ENCODE results near the gene MYH10.

Gene MYH10

GRCh38 chr17:8489841-8490240, 140.7 kb downstream of the MYH10 start:
- no peak overlapping the region for H3K27ac ChIP-seq (ENCODE audit: low read length)
- peaks cover 26 to 53% of the 10 kb centered on the region in 2 donors for H3K36me3 ChIP-seq (ENCODE audit: control insufficient read depth in 1 of 2, insufficient read depth in 2 of 2, low read length in 2 of 2)

DNA sequence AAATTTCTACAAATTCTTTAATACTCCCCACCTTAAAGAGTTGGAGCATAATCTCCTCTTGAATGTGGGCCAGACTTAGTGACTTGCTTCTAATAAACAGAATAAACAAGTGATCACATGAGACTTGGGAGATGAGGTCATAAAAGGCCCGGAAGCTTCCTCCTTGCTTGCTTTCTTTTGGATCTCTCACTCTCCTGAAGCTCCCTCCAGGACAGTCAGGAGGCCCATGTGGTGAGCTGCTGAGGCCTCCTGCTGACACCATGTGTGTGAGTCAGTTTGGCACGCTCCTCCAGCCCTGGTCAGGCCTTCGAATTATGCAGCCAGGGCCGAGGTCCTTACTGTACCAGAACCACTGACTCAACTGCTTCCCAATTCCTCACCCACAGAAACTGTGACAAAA, 141.6 kb downstream of the MYH10 start:
- Histone ChIP-seq H3K4me1 (ENCODE audit: control insufficient read depth in 1 of 2, insufficient read depth in 2 of 2, low read length in 2 of 2) (no peaks in the 10 kb centered on the region), H3K36me3 (ENCODE audit: control insufficient read depth in 1 of 2, insufficient read depth in 2 of 2, low read length in 2 of 2) (peaks cover 26 to 49% of the 10 kb centered on the region in 2 donors), H3K9me3 (ENCODE audit: control insufficient read depth in 1 of 2, low read length in 2 of 2) (peaks cover 0 to 4% of the 10 kb centered on the region in 2 donors), H3K27me3 (ENCODE audit: low read depth, low read length) (no peaks in the 10 kb centered on the region), H3K4me3 (ENCODE audit: low read depth in 1 of 2, low read length in 2 of 2) (no peak overlapping the region), H3K27ac (ENCODE audit: low read length) (no peak overlapping the region)

More at GRCh38 chr17:8489841-8490240, 140.7 kb downstream of the MYH10 start:
- Histone ChIP-seq H3K9me3 (ENCODE audit: control insufficient read depth in 1 of 2, low read length in 2 of 2) (no peaks in the 10 kb centered on the region), H3K4me3 (ENCODE audit: low read depth in 1 of 2, low read length in 2 of 2) (no peak overlapping the region), H3K27me3 (ENCODE audit: low read depth, low read length) (no peaks in the 10 kb centered on the region), H3K4me1 (ENCODE audit: control insufficient read depth in 1 of 2, insufficient read depth in 2 of 2, low read length in 2 of 2) (no peaks in the 10 kb centered on the region)

- Histone ChIP-seq H3K4me1 (ENCODE audit: control insufficient read depth in 1 of 2, insufficient read depth in 2 of 2, low read length in 2 of 2) (no peaks in the 10 kb centered on the region), H3K27ac (ENCODE audit: low read length) (no peak overlapping the region), H3K36me3 (ENCODE audit: control insufficient read depth in 1 of 2, insufficient read depth in 2 of 2, low read length in 2 of 2) (peaks cover 26 to 49% of the 10 kb centered on the region in 2 donors), H3K4me3 (ENCODE audit: low read depth in 1 of 2, low read length in 2 of 2) (no peak overlapping the region), H3K27me3 (ENCODE audit: low read depth, low read length) (no peaks in the 10 kb centered on the region), H3K9me3 (ENCODE audit: control insufficient read depth in 1 of 2, low read length in 2 of 2) (peaks cover 0 to 4% of the 10 kb centered on the region in 2 donors)
These were observed 142.0 kb downstream of the MYH10 start for GRCh38 chr17:8488491-8488890.

DNA sequence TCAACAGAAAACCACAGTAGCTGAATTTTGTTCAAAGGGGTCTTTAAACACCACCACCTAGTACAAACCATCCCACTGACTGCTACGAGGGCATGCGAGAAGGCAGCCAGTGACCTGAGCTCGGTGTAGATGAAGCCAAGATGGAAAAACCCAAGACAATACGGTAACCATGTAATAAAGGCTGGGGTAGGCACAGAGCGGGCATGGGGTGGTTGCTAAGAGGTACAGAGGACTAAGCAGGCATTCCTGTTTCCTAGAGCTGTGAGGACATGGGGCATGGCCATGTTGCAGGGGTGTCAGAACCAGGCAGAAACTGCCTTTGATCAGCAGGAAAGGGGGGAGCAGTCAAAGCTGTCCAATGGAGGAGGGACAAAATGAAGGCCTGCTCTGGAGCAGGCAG, 142.8 kb downstream of the MYH10 start:
- H3K9me3 ChIP-seq (ENCODE audit: control insufficient read depth in 1 of 2, low read length in 2 of 2): peaks cover 0 to 4% of the 10 kb centered on the region in 2 donors
- no peak overlapping the region for H3K4me3 ChIP-seq (ENCODE audit: low read depth in 1 of 2, low read length in 2 of 2)
- peaks cover 27 to 47% of the 10 kb centered on the region in 2 donors for H3K36me3 ChIP-seq (ENCODE audit: control insufficient read depth in 1 of 2, insufficient read depth in 2 of 2, low read length in 2 of 2)
- no peak overlapping the region for H3K27ac ChIP-seq (ENCODE audit: low read length)
- no peaks in the 10 kb centered on the region for H3K27me3 ChIP-seq (ENCODE audit: low read depth, low read length)
- no peaks in the 10 kb centered on the region for H3K4me1 ChIP-seq (ENCODE audit: control insufficient read depth in 1 of 2, insufficient read depth in 2 of 2, low read length in 2 of 2)

DNA sequence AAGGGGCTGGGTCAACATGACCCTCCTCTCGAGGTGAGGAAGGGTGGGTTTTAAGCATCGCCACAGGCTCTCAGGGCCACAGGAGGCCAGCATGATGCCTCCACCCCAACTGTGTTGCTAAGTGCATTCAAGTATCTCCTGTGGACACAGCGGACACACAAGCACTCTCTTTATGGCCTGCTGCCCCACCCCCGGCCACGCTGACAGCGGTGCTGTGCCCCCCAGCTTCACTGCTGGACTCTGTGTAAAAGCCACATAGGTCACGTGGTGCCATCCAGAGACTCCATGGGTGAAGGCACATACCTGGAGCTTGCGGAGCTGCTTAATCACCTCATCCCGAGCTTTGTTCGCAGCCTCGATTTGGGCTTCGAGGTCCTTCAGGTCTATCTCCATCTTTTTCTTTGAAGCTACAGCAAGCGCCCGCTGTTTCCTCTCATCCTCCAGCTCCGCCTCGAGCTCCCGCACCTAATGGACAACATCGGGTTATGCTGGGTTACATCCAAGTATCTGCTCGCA, 143.3 kb downstream of the MYH10 start:
- Histone ChIP-seq H3K4me3 (ENCODE audit: low read depth in 1 of 2, low read length in 2 of 2) (no peak overlapping the region), H3K27ac (ENCODE audit: low read length) (no peak overlapping the region), H3K4me1 (ENCODE audit: control insufficient read depth in 1 of 2, insufficient read depth in 2 of 2, low read length in 2 of 2) (peaks cover 0 to 1% of the 10 kb centered on the region in 2 donors), H3K9me3 (ENCODE audit: control insufficient read depth in 1 of 2, low read length in 2 of 2) (peaks cover 0 to 4% of the 10 kb centered on the region in 2 donors), H3K27me3 (ENCODE audit: low read depth, low read length) (no peaks in the 10 kb centered on the region), H3K36me3 (ENCODE audit: control insufficient read depth in 1 of 2, insufficient read depth in 2 of 2, low read length in 2 of 2) (peaks cover 22 to 43% of the 10 kb centered on the region in 2 donors)

DNA sequence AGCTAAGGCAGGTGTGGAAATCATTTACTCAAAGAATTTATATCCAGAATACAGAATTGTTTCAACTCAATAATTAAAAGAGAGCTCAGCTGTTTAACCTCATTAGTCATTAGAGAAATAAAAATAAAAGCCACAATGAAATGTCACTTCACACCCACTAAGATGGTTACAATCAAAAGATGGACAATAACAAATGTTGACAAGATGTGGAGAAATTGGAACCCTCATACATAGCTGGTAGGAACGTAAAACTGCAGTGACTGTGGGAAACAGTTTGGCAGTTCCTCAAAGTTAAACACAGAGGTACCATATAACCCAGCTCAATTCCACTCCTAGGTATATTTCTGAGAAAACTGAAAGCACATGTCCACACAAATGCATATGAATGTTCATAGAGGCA, 145.0 kb downstream of the MYH10 start:
- H3K9me3 ChIP-seq (ENCODE audit: control insufficient read depth in 1 of 2, low read length in 2 of 2): peaks cover 0 to 4% of the 10 kb centered on the region in 2 donors
- H3K4me3 ChIP-seq (ENCODE audit: low read depth in 1 of 2, low read length in 2 of 2): no peak overlapping the region
- no peaks in the 10 kb centered on the region for H3K27me3 ChIP-seq (ENCODE audit: low read depth, low read length)
- H3K4me1 ChIP-seq (ENCODE audit: control insufficient read depth in 1 of 2, insufficient read depth in 2 of 2, low read length in 2 of 2): peaks cover 0 to 13% of the 10 kb centered on the region in 2 donors
- no peak overlapping the region for H3K27ac ChIP-seq (ENCODE audit: low read length)
- peaks cover 18 to 30% of the 10 kb centered on the region in 2 donors for H3K36me3 ChIP-seq (ENCODE audit: control insufficient read depth in 1 of 2, insufficient read depth in 2 of 2, low read length in 2 of 2)

DNA sequence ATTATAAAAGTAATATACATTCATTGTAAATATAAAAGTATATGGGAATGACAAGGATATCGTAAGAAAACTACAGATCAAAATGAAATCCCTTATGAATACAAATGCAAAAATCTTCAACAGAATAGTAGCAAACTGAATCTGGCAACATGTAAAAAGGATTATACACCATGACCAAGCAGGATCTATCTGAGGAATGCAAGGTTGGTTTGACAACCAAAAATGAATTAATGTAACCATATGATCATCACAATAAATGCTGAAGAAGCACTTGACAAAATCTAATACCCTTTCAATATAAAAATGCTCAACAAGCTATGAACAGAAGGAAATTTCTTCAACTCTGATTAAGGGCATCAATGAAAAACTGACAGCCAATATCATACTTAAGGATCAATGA, 146.1 kb downstream of the MYH10 start:
- peaks cover 18 to 34% of the 10 kb centered on the region in 2 donors for H3K36me3 ChIP-seq (ENCODE audit: control insufficient read depth in 1 of 2, insufficient read depth in 2 of 2, low read length in 2 of 2)
- peaks cover 0 to 22% of the 10 kb centered on the region in 2 donors for H3K4me1 ChIP-seq (ENCODE audit: control insufficient read depth in 1 of 2, insufficient read depth in 2 of 2, low read length in 2 of 2)

GRCh38 chr17:8482546-8482945, 148.0 kb downstream of the MYH10 start:
- H3K27ac ChIP-seq (ENCODE audit: low read length): no peak overlapping the region
- H3K4me1 ChIP-seq (ENCODE audit: control insufficient read depth in 1 of 2, insufficient read depth in 2 of 2, low read length in 2 of 2): peaks cover 0 to 22% of the 10 kb centered on the region in 2 donors
- H3K27me3 ChIP-seq (ENCODE audit: low read depth, low read length): no peaks in the 10 kb centered on the region
- H3K9me3 ChIP-seq (ENCODE audit: control insufficient read depth in 1 of 2, low read length in 2 of 2): peaks cover 0 to 4% of the 10 kb centered on the region in 2 donors
- H3K4me3 ChIP-seq (ENCODE audit: low read depth in 1 of 2, low read length in 2 of 2): no peak overlapping the region
- H3K36me3 ChIP-seq (ENCODE audit: control insufficient read depth in 1 of 2, insufficient read depth in 2 of 2, low read length in 2 of 2): peaks cover 11 to 31% of the 10 kb centered on the region in 2 donors

More for the DNA sequence above, 146.1 kb downstream of the MYH10 start:
- H3K4me3 ChIP-seq (ENCODE audit: low read depth in 1 of 2, low read length in 2 of 2): no peak overlapping the region
- no peaks in the 10 kb centered on the region for H3K27me3 ChIP-seq (ENCODE audit: low read depth, low read length)
- H3K27ac ChIP-seq (ENCODE audit: low read length): no peak overlapping the region
- H3K9me3 ChIP-seq (ENCODE audit: control insufficient read depth in 1 of 2, low read length in 2 of 2): peaks cover 0 to 4% of the 10 kb centered on the region in 2 donors

DNA sequence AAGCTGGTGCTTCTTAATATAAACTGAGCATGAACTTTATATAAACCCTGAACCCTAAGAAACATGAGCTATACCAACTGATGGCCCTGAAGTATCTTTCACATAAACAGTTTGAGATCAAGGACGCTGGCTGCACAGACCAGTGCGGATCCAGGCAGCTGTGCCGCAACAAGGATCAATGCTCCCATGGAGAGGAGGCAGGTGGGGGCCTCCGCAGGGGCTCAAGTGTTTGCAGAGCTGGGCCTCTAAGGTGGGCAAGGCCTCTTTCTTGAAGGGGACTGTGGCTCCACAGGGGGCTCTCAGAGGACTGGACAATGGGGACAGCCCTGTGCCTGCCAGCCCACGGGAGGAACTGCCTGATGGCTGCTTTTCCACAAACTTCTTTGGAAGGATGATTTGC, 148.8 kb downstream of the MYH10 start:
- H3K4me1 ChIP-seq (ENCODE audit: control insufficient read depth in 1 of 2, insufficient read depth in 2 of 2, low read length in 2 of 2): peaks cover 0 to 22% of the 10 kb centered on the region in 2 donors
- H3K4me3 ChIP-seq (ENCODE audit: low read depth in 1 of 2, low read length in 2 of 2): no peak overlapping the region

GRCh38 chr17:8481089-8481488, 149.4 kb downstream of the MYH10 start:
- Histone ChIP-seq H3K27ac (ENCODE audit: low read length) (no peak overlapping the region), H3K36me3 (ENCODE audit: control insufficient read depth in 1 of 2, insufficient read depth in 2 of 2, low read length in 2 of 2) (peaks cover 19 to 35% of the 10 kb centered on the region in 2 donors), H3K4me3 (ENCODE audit: low read depth in 1 of 2, low read length in 2 of 2) (no peak overlapping the region)

More for the DNA sequence above, 148.8 kb downstream of the MYH10 start:
- Histone ChIP-seq H3K27ac (ENCODE audit: low read length) (no peak overlapping the region), H3K27me3 (ENCODE audit: low read depth, low read length) (no peaks in the 10 kb centered on the region), H3K9me3 (ENCODE audit: control insufficient read depth in 1 of 2, low read length in 2 of 2) (peaks cover 0 to 4% of the 10 kb centered on the region in 2 donors), H3K36me3 (ENCODE audit: control insufficient read depth in 1 of 2, insufficient read depth in 2 of 2, low read length in 2 of 2) (peaks cover 15 to 31% of the 10 kb centered on the region in 2 donors)

DNA sequence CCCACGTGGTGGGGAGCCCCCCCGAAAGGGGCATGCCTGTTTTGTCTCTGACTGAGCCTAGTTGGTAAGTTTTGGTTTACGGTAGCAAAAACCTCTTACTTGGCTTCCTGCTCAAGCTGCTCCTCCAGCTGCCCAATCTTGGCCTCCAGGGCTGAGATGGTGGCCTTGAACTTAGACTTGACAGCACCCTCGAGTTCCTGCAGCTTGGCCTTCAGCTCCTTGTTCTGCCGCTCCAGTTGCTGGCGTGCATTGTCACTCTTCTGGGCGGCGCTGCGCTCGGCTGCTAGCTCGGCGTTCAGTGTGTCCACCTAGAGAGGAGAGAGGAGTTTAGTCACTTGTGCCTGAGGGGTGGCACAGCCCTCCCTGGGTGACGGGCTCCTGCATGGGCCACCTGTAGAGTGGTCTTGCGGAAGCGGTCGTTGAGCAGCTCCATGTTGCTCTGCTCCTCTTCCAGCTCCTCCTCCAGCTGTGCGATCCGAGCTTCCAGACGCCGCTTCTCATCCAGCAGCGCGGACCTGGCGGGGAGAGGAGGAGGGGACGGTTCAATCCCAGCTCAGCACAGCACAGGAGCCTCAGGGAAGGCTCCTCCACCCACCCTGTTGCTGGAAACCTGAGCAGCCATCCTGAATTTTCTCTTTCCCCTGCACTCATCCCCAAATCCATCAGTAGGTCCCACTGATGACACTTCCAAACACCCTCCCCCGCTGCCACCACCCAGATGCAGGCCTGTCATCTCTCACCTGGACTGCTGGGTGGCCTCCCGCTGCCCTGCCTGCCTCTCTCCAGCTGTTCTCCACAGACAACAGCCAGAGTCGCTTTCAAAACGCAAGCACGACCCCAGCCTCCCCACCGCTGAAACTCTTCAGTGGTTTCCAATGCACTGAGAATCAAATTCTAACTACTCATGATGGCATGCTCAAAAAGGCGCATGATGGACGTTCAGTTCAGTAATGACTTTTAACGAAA, 150.2 kb downstream of the MYH10 start:
- Histone ChIP-seq H3K4me3 (ENCODE audit: low read depth in 1 of 2, low read length in 2 of 2) (no peak overlapping the region), H3K4me1 (ENCODE audit: control insufficient read depth in 1 of 2, insufficient read depth in 2 of 2, low read length in 2 of 2) (peaks cover 0 to 22% of the 10 kb centered on the region in 2 donors), H3K9me3 (ENCODE audit: control insufficient read depth in 1 of 2, low read length in 2 of 2) (peaks cover 0 to 4% of the 10 kb centered on the region in 2 donors), H3K36me3 (ENCODE audit: control insufficient read depth in 1 of 2, insufficient read depth in 2 of 2, low read length in 2 of 2) (peaks cover 24 to 40% of the 10 kb centered on the region in 2 donors), H3K27me3 (ENCODE audit: low read depth, low read length) (no peaks in the 10 kb centered on the region), H3K27ac (ENCODE audit: low read length) (no peak overlapping the region)

More at GRCh38 chr17:8481089-8481488, 149.4 kb downstream of the MYH10 start:
- peaks cover 0 to 22% of the 10 kb centered on the region in 2 donors for H3K4me1 ChIP-seq (ENCODE audit: control insufficient read depth in 1 of 2, insufficient read depth in 2 of 2, low read length in 2 of 2)
- H3K27me3 ChIP-seq (ENCODE audit: low read depth, low read length): no peaks in the 10 kb centered on the region
- H3K9me3 ChIP-seq (ENCODE audit: control insufficient read depth in 1 of 2, low read length in 2 of 2): peaks cover 0 to 4% of the 10 kb centered on the region in 2 donors
